ENCODE data around the gene CFAP157. TPM values are rescaled to one million over a fixed set of nuclear protein-coding genes. Genes with fewer than 3 reads are reported as not detected.

Gene CFAP157
- total RNA-seq, 2 experiments from 2014 or later = 0.10 TPM; not detected in 1

DNA sequence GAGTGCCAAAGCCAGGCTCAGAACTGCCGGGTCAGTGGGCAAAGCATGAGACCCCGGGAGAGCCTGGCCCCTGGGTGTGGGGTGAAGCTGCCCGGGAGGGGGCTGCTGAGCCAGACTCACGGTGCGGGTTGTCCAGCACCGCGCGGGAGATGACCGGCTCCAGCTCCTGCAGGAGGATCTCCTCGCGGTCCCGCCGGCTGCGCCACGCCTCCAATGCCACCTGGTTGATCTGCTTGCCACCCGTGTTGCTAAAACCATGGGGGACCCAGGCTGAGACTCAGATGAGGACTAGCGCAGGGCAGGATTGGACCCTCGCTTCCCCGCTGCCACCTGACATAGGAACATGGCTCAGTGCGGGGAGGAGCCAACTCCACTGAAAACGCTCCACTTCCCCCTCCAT, 25.7 kb downstream of the CFAP157 start:
- H3K4me3 Mint-ChIP-seq = no peak overlapping the region
- POLR2A ChIA-PET = no interaction called here
- H3K27ac Mint-ChIP-seq = no peak overlapping the region

DNA sequence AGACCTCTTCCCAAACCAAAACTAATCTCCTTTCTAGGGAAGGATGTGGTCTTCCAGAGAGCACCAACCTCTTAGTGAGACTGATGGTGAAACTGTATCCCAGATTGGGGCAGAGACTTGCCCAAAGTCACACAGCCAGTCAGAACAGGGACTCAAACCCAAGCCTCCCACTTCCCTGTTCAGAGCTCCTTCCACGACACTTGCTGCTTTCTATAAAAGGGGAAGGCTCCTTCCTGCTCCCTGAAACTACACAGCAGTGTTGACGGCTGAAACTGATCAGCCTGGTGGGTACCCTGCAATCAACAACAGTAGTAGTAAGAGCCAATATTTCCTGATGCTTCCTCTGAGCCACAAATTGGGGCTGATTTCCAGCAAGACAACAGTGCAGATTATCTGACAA, 26.8 kb downstream of the CFAP157 start:
- DNase-seq = no peak
- ChIA-PET POLR2A (interaction anchor here (0.5 to 2.4 kb wide), 3 partner anchors 11 to 183 kb away, joined by 4 to 8 read pairs (median 6); partner anchors contain the start of gene ST6GALNAC4), CTCF (interaction anchor here (0.8 to 4.2 kb wide), 11 partner anchors 18 to 216 kb away, joined by 3 to 84 read pairs (median 14); partner anchors contain the start of genes CDK9, PTRH1 and TTC16)
- no peaks in the 10 kb centered on the region for H3K9me3 Mint-ChIP-seq
- no peaks in the 10 kb centered on the region for H3K27me3 Mint-ChIP-seq
- intact Hi-C loops (cut with micrococcal nuclease) = loop anchor here (1.0 to 2.0 kb wide), 4 partner anchors 18 to 229 kb away; partner anchors contain the start of gene PTRH1
- H3K4me1 Mint-ChIP-seq (ENCODE audit: low read depth) = peaks cover 12% of the 10 kb centered on the region
- H3K36me3 Mint-ChIP-seq = peaks cover 8% of the 10 kb centered on the region
- peak overlapping the region; percentile 74 for H3K4me3 Mint-ChIP-seq
- H3K27ac Mint-ChIP-seq = peak overlapping the region; percentile 76

More for the DNA sequence above, 25.7 kb downstream of the CFAP157 start:
- Mint-ChIP-seq H3K27me3 (no peaks in the 10 kb centered on the region), H3K36me3 (peaks cover 1% of the 10 kb centered on the region), H3K4me1 (ENCODE audit: low read depth) (peaks cover 12% of the 10 kb centered on the region), H3K9me3 (no peaks in the 10 kb centered on the region)
- intact Hi-C loops (cut with micrococcal nuclease) = no loop called here
- DNase-seq = no peak
- CTCF ChIA-PET = interaction anchor here (3.8 to 4.2 kb wide), 2 partner anchors 143 to 189 kb away, joined by 46 to 57 read pairs; no protein-coding TSS in a partner anchor

DNA sequence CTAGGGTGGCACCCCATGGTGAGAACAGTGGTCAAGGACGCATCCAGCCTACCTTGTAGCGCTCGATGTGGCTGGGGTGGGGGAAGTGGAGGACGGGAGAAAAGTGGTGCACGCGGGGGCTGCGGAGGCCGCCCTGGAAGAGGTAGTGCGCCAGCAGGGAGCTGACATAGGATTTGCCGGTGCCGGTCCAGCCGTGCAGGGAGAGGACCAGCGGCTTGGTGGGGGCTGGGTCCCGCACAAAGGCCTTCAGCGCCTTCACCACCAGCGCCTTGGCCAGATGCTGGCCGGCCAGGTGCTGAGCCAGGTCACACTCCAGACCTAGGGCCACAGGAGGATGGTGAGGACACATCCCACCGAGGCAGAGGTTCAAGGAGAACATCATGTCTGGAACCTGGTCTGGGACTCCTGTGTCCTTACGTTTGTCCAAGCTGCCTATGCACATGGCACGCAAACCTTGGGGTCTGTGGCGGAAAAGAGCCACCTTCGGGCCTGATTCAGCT, 27.5 kb downstream of the CFAP157 start:
- Mint-ChIP-seq H3K4me1 (ENCODE audit: low read depth) (peaks cover 12% of the 10 kb centered on the region), H3K27ac (peak overlapping the region; percentile 76), H3K4me3 (peak overlapping the region; percentile 74), H3K36me3 (peaks cover 8% of the 10 kb centered on the region), H3K27me3 (no peaks in the 10 kb centered on the region), H3K9me3 (no peaks in the 10 kb centered on the region)
- POLR2A ChIA-PET = interaction anchor here (0.5 to 2.4 kb wide), 20 partner anchors 10 to 283 kb away, joined by 3 to 13 read pairs (median 4); partner anchors contain the start of genes CDK9, LRSAM1, PTRH1 and RPL12
- CTCF ChIA-PET = interaction anchor here (0.6 to 4.2 kb wide), 77 partner anchors 10 to 519 kb away, joined by 3 to 84 read pairs (median 5); partner anchors contain the start of genes BBLN, CDK9, CFAP157 and ENG
- intact Hi-C loops (cut with micrococcal nuclease) = loop anchor here (1.0 to 2.0 kb wide), 4 partner anchors 19 to 229 kb away; partner anchors contain the start of gene PTRH1
- no peak for DNase-seq

DNA sequence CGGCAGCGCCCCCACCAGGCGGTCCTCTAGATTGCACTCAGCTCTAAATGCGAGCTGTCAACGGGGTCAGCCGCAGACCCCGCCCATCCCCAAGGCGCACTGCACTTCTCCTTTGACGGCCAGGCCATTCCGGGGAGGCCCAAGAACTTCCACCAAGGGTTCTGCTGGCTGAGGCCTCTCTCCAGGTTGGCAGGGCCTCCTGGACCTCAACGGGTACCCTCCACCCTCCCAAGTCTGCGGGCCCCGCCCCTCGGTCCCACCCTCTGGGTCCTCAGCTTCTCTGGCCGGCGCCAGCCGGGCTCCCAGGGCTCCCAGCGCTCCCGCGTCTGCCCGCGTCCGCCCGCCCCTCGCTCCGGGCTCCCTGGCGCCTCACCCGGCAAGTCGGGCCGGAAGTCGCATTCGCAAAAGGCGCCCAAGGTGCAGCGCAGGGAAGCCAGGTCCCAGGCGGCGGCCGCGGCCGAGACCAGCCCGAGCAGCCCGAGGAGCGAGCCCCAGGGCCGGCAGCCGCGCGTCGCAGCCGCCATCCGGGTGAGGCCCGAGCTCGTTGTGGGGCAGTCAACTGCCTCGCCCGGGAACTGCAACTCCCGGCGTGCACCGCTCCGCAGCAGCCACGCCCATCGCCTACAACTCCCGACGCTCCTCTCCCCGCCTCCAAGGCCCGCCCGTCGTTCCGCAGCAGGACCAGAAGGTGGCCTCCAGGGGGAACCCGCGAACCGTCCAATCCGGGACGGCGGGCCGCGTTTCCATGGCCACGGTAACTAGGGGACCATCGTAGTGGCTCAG, 28.1 kb downstream of the CFAP157 start, which contains the start of gene TOR2A:
TSS of gene TOR2A (minus strand) at position 548 of the 783 bp plus-strand sequence. CDS start at position 524, 24 bp downstream.
- intact Hi-C loops (cut with micrococcal nuclease) = loop anchor here (1.0 to 2.0 kb wide), 8 partner anchors 20 to 230 kb away; partner anchors contain the start of gene PTRH1
- peak; percentile 99 for DNase-seq
- H3K27me3 Mint-ChIP-seq = no peaks in the 10 kb centered on the region
- peaks cover 12% of the 10 kb centered on the region for H3K4me1 Mint-ChIP-seq (ENCODE audit: low read depth)
- ChIA-PET CTCF (interaction anchor here (0.6 to 4.2 kb wide), 90 partner anchors 9 to 520 kb away, joined by 3 to 84 read pairs (median 4); partner anchors contain the start of genes BBLN, CDK9, CFAP157 and ENG), POLR2A (interaction anchor here (0.8 to 2.4 kb wide), 19 partner anchors 9 to 284 kb away, joined by 3 to 13 read pairs (median 4); partner anchors contain the start of genes CDK9, LRSAM1, PTRH1 and RPL12)
- H3K27ac Mint-ChIP-seq = peak within 1 kb of the TSS; percentile 76
- H3K9me3 Mint-ChIP-seq = no peaks in the 10 kb centered on the region
- H3K4me3 Mint-ChIP-seq = peak within 1 kb of the TSS; percentile 74
- H3K36me3 Mint-ChIP-seq = peaks cover 8% of the 10 kb centered on the region

DNA sequence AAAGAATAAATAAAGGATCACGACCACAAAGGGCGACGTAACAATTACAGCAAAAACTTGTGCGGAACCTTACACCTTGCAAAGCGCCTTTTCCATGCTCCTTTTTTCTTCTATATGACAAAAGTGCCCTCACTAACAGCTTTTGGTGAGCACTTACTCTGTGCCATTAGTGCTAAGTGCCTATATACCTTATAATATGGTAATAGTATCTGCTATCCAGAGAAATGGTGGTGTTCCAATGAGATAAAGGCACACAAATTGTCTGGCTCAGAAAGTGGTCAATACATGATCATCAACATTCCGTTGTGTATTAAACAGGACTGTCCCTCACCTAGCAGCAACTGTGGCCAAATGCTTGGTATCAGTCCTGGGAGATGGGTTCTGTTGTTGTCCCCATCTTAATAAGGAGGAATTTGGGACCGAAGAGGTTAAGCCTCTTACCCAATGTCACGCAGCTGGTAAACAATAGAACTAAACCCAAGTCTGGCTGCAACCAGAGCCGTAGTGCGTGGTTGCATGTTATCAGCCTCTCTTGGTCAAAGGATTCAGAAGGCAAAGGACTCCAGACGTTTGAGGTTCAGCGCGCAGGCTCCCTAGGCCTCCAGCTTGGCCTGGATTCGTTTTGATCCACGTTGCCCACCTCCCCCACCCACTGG, 28.9 kb downstream of the CFAP157 start:
- DNase-seq = no peak
- CTCF ChIA-PET = interaction anchor here (0.8 to 4.2 kb wide), 49 partner anchors 9 to 521 kb away, joined by 3 to 84 read pairs (median 7); partner anchors contain the start of genes CDK9, CFAP157, ENG and FPGS
- H3K9me3 Mint-ChIP-seq = no peaks in the 10 kb centered on the region
- peak overlapping the region; percentile 67 for H3K27ac Mint-ChIP-seq
- POLR2A ChIA-PET = interaction anchor here (1.1 to 2.4 kb wide), 11 partner anchors 9 to 181 kb away, joined by 3 to 13 read pairs (median 6); partner anchors contain the start of genes CDK9, PTRH1, SH2D3C and ST6GALNAC4
- peaks cover 8% of the 10 kb centered on the region for H3K36me3 Mint-ChIP-seq
- peaks cover 12% of the 10 kb centered on the region for H3K4me1 Mint-ChIP-seq (ENCODE audit: low read depth)
- no peaks in the 10 kb centered on the region for H3K27me3 Mint-ChIP-seq
- peak overlapping the region; percentile 74 for H3K4me3 Mint-ChIP-seq
- intact Hi-C loops (cut with micrococcal nuclease) = loop anchor here (1.0 to 2.0 kb wide), 5 partner anchors 36 to 231 kb away; no protein-coding TSS in a partner anchor

DNA sequence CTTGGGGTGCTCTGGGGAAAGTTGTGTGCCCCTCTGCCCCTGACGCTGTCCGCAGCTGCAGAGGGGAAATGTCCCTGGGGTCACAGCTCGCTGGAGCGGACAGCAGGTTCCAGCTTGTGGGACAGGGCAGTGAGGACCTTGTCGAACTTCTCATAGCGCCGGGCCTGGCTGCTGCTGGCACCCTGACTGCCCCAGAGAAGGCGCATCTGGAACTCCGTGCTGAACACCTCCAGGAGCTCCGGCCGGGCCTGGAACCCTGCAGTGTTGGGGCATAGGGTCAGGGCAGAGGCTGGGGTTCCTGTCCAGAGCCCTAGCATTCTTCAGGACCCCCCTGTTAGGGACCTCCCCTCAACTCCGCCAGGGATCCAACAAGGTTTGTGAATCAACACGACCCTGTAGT, 31.9 kb downstream of the CFAP157 start:
- H3K27me3 Mint-ChIP-seq = no peaks in the 10 kb centered on the region
- H3K4me1 Mint-ChIP-seq (ENCODE audit: low read depth) = peaks cover 9% of the 10 kb centered on the region
- no peaks in the 10 kb centered on the region for H3K9me3 Mint-ChIP-seq
- intact Hi-C loops (cut with micrococcal nuclease) = no loop called here
- ChIA-PET POLR2A (no interaction called here), CTCF (interaction anchor here (1.7 kb wide), 1 partner anchor 131 kb away, joined by 4 read pairs; no protein-coding TSS in a partner anchor)
- H3K36me3 Mint-ChIP-seq = peaks cover 21% of the 10 kb centered on the region
- H3K27ac Mint-ChIP-seq = no peak overlapping the region
- no peak for DNase-seq
- H3K4me3 Mint-ChIP-seq = no peak overlapping the region

DNA sequence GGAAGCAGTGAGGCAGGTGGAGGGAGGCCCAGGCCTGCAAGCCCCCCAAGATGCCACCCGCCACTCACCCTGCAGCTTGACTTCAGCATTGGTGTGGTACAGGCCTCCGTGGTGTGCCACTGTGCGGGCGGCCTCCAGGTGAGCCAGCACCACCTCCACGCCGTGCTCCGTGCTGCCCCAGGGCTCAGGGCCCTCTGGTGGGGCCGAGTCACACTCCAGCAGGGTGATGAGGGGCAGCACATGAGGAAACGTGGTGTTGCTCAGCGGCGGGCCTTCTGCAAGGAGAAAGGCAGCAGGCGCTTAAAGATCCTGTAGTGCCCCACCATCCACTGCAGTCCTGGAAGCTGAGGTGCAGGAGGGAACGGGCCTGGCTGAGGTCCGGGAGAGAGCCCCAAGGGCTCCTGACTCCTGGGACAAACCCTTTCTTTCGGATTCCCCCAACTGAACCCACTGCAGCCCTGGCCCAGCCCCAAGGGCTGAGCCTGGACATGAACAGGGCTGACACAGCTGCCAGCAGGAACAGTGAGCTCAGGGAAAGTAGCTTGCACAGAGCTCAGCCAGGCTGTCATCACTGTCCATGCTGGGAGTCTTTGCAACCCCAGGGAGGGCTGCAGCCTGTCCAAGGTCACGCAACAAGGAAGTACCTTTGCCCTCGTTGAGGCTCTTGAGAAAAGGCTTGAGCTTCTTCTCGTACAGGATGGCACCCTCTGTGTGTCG, 33.0 kb downstream of the CFAP157 start:
- POLR2A ChIA-PET = no interaction called here
- intact Hi-C loops (cut with micrococcal nuclease) = no loop called here
- no peak for DNase-seq
- no peaks in the 10 kb centered on the region for H3K4me1 Mint-ChIP-seq (ENCODE audit: low read depth)
- no peaks in the 10 kb centered on the region for H3K27me3 Mint-ChIP-seq
- no peaks in the 10 kb centered on the region for H3K9me3 Mint-ChIP-seq
- CTCF ChIA-PET = interaction anchor here (1.7 to 2.3 kb wide), 2 partner anchors 130 to 182 kb away, joined by 4 to 5 read pairs; no protein-coding TSS in a partner anchor
- no peak overlapping the region for H3K4me3 Mint-ChIP-seq
- no peak overlapping the region for H3K27ac Mint-ChIP-seq
- H3K36me3 Mint-ChIP-seq = peaks cover 21% of the 10 kb centered on the region

DNA sequence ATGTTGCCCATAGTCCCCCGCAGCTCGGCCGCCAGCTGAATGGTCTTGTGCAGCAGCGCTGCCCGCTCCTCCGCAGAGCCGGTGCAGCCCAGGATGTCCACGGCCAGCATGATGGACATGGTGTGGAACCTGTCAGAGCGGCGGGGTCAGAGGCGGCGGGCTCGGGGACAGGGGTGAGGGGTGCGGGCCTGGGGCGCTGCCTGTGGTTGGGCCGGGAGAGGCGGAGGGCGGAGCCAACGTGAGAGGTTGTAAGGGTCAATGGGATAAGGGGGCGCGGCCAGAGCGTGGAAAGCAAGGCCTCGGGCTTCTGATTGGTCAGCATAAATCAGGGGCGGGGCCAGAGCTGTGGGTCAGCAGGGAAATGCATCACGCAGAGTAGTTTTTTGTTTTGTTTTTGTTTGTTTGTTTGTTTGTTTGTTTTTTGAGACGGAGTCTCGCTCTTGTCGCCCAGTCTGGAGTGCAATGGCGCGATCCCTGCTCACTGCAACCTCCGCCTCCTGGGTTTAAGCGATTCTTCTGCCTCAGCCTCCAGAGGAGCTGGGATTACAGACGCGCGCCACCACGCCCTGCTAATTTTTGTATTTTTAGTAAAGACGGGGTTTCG, 35.1 kb downstream of the CFAP157 start:
- H3K4me1 Mint-ChIP-seq (ENCODE audit: low read depth) = no peaks in the 10 kb centered on the region
- H3K4me3 Mint-ChIP-seq = no peak overlapping the region
- DNase-seq = no peak
- CTCF ChIA-PET = interaction anchor here (2.3 kb wide), 1 partner anchor 128 kb away, joined by 9 read pairs; no protein-coding TSS in a partner anchor
- no peaks in the 10 kb centered on the region for H3K27me3 Mint-ChIP-seq
- intact Hi-C loops (cut with micrococcal nuclease) = no loop called here
- POLR2A ChIA-PET = interaction anchor here (1.1 kb wide), 1 partner anchor 29 kb away, joined by 5 read pairs; no protein-coding TSS in a partner anchor
- no peak overlapping the region for H3K27ac Mint-ChIP-seq
- peaks cover 22% of the 10 kb centered on the region for H3K36me3 Mint-ChIP-seq
- H3K9me3 Mint-ChIP-seq = no peaks in the 10 kb centered on the region

DNA sequence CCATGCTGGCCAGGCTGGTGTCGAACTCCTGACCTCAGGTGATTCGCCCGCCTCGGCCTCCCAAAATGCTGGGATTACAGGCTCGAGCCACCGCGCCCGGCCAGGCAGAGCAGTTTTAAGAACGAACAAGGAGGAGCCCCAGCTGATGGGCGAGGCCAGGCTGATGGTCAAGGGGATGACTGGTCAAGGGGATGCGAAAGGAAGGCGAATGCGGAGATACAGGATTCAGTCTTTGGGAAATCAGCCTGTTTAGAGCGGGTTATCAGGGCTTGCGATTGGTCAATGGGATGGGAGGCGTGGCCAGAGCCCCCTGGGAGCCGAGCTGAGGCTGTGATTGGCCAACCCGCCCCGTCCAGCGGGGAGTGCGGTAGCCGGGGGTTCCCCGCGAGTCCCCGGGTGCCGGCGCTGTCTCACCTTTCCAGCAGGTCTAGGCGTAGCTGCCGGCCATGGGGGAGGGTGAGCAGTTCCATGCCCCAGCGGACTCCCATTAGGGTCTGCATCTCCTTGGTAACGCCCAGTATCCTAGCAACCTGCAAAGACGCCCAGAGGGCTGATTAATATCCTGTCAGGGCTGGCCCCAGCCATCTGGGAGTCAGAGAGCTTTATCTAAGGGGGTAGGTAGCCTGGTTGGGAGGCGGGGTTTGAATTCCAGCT, 35.8 kb downstream of the CFAP157 start:
- DNase-seq = no peak
- no peak overlapping the region for H3K27ac Mint-ChIP-seq
- POLR2A ChIA-PET = interaction anchor here (1.1 to 1.8 kb wide), 2 partner anchors 13 to 28 kb away, joined by 5 read pairs; no protein-coding TSS in a partner anchor
- peaks cover 24% of the 10 kb centered on the region for H3K36me3 Mint-ChIP-seq
- no peaks in the 10 kb centered on the region for H3K27me3 Mint-ChIP-seq
- CTCF ChIA-PET = interaction anchor here (2.3 to 4.0 kb wide), 2 partner anchors 7 to 127 kb away, joined by 9 to 23 read pairs; partner anchors contain the start of gene TOR2A
- H3K9me3 Mint-ChIP-seq = no peaks in the 10 kb centered on the region
- intact Hi-C loops (cut with micrococcal nuclease) = no loop called here
- H3K4me3 Mint-ChIP-seq = no peak overlapping the region
- H3K4me1 Mint-ChIP-seq (ENCODE audit: low read depth) = no peaks in the 10 kb centered on the region

Measured in activated CD4-positive, alpha-beta memory T cell treated with anti-CD3 and anti-CD28 coated beads for 36 hours (primary cell).